ENCODE measurements around the gene CACNA2D3. TPM values are rescaled to one million over a fixed set of nuclear protein-coding genes. Genes with fewer than 3 reads are reported as not detected.

Gene CACNA2D3
- polyA plus RNA-seq, 3 donors, result 8.3 to 21.5 (median 10.4) TPM

- Mint-ChIP-seq H3K27me3 (ENCODE audit: low read depth in 3 of 3) (peaks cover 0 to 2% (median 0%) of the 10 kb centered on the region in 3 donors), H3K4me1 (no peaks in the 10 kb centered on the region), H3K27ac (no peak overlapping the region), H3K4me3 (no peak overlapping the region), H3K36me3 (no peaks in the 10 kb centered on the region), H3K9me3 (peaks cover 0 to 7% (median 3%) of the 10 kb centered on the region in 7 donors)
- H3K79me2 ChIP-seq (ENCODE audit: insufficient read depth, low read length), result no peaks in the 10 kb centered on the region
- H4K20me1 ChIP-seq (ENCODE audit: insufficient read depth, low read length), result no peaks in the 10 kb centered on the region
- no peak overlapping the region for H2AFZ ChIP-seq (ENCODE audit: insufficient read depth, low read depth, low read length, poor library complexity, severe bottlenecking)
- H3K4me1 ChIP-seq (ENCODE audit: control insufficient read depth in 1 of 2, insufficient read depth in 2 of 2, low read length in 2 of 2), result no peaks in the 10 kb centered on the region
- H3K4me2 ChIP-seq (replicated peaks; ENCODE audit: extremely low read depth, low read length, poor library complexity, severe bottlenecking), result no peak overlapping the region
- no peak for DNase-seq
- TF ChIP-seq, protein P1, sequence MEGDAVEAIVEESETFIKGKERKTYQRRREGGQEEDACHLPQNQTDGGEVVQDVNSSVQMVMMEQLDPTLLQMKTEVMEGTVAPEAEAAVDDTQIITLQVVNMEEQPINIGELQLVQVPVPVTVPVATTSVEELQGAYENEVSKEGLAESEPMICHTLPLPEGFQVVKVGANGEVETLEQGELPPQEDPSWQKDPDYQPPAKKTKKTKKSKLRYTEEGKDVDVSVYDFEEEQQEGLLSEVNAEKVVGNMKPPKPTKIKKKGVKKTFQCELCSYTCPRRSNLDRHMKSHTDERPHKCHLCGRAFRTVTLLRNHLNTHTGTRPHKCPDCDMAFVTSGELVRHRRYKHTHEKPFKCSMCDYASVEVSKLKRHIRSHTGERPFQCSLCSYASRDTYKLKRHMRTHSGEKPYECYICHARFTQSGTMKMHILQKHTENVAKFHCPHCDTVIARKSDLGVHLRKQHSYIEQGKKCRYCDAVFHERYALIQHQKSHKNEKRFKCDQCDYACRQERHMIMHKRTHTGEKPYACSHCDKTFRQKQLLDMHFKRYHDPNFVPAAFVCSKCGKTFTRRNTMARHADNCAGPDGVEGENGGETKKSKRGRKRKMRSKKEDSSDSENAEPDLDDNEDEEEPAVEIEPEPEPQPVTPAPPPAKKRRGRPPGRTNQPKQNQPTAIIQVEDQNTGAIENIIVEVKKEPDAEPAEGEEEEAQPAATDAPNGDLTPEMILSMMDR (IDR thresholded peaks at IDR 0.05), result no peak
- WGBS (ENCODE audit: insufficient coverage), result 92% methylated on average over 9 of the region's 12 CpGs
- no peaks in the 10 kb centered on the region for H3K36me3 ChIP-seq (replicated peaks in 1 of 2; ENCODE audit: control insufficient read depth in 1 of 2, insufficient read depth in 2 of 2, low read length in 2 of 2)
- H3K27ac ChIP-seq (ENCODE audit: low read depth in 1 of 2, low read length in 2 of 2), result no peak overlapping the region
- H3K27me3 ChIP-seq (ENCODE audit: control insufficient read depth in 2 of 2, insufficient read depth in 2 of 2, low read length in 2 of 2), result no peaks in the 10 kb centered on the region
- no peak overlapping the region for H3K4me3 ChIP-seq (replicated peaks in 1 of 3; ENCODE audit: low read depth in 2 of 3, low read length in 3 of 3)
- intact Hi-C loops (cut with micrococcal nuclease), result no loop called here
- H3K9me3 ChIP-seq (replicated peaks in 1 of 2; ENCODE audit: control insufficient read depth in 1 of 2, insufficient read depth in 1 of 2, low read length in 2 of 2), result no peaks in the 10 kb centered on the region
- no peak overlapping the region for H3K9ac ChIP-seq (ENCODE audit: insufficient read depth, low read length, poor library complexity, severe bottlenecking)
These were observed 796.2 kb downstream of the CACNA2D3 start for GRCh38 chr3:54918516-54918915.

GRCh38 chr3:54928046-54928770, 805.9 kb downstream of the CACNA2D3 start, which contains the start of gene LRTM1:
Gene LRTM1 (minus strand): TSS chr3:54928059. CDS start chr3:54927911, 148 bp downstream.
- Histone ChIP-seq H2AFZ (ENCODE audit: insufficient read depth, low read depth, low read length, poor library complexity, severe bottlenecking) (no peak within 1 kb of the TSS), H3K27me3 (ENCODE audit: control insufficient read depth in 2 of 2, insufficient read depth in 2 of 2, low read length in 2 of 2) (no peaks in the 10 kb centered on the region), H3K9ac (ENCODE audit: insufficient read depth, low read length, poor library complexity, severe bottlenecking) (no peak within 1 kb of the TSS), H3K27ac (ENCODE audit: low read depth in 1 of 2, low read length in 2 of 2) (no peak within 1 kb of the TSS), H4K20me1 (ENCODE audit: insufficient read depth, low read length) (no peaks in the 10 kb centered on the region), H3K4me1 (ENCODE audit: control insufficient read depth in 1 of 2, insufficient read depth in 2 of 2, low read length in 2 of 2) (no peaks in the 10 kb centered on the region), H3K9me3 (replicated peaks in 1 of 2; ENCODE audit: control insufficient read depth in 1 of 2, insufficient read depth in 1 of 2, low read length in 2 of 2) (no peaks in the 10 kb centered on the region), H3K4me2 (replicated peaks; ENCODE audit: extremely low read depth, low read length, poor library complexity, severe bottlenecking) (no peak within 1 kb of the TSS), H3K36me3 (replicated peaks in 1 of 2; ENCODE audit: control insufficient read depth in 1 of 2, insufficient read depth in 2 of 2, low read length in 2 of 2) (no peaks in the 10 kb centered on the region), H3K4me3 (replicated peaks in 1 of 3; ENCODE audit: low read depth in 2 of 3, low read length in 3 of 3) (no peak within 1 kb of the TSS), H3K79me2 (ENCODE audit: insufficient read depth, low read length) (no peaks in the 10 kb centered on the region)
- H3K27ac Mint-ChIP-seq, result no peak within 1 kb of the TSS
- no peak within 1 kb of the TSS for H3K4me3 Mint-ChIP-seq
- no peak for DNase-seq
- H3K4me1 Mint-ChIP-seq, result no peaks in the 10 kb centered on the region
- intact Hi-C loops (cut with micrococcal nuclease), result no loop called here
- peaks cover 0 to 2% (median 2%) of the 10 kb centered on the region in 3 donors for H3K27me3 Mint-ChIP-seq (ENCODE audit: low read depth in 3 of 3)
- TF ChIP-seq, protein P1 (IDR thresholded peaks at IDR 0.05), result no peak
- no peaks in the 10 kb centered on the region for H3K36me3 Mint-ChIP-seq
- 88% methylated on average over 12 of the region's 14 CpGs for WGBS (ENCODE audit: insufficient coverage)
- H3K9me3 Mint-ChIP-seq, result peaks cover 0 to 3% (median 0%) of the 10 kb centered on the region in 7 donors

Measured in CD14-positive monocyte (primary cell).